Astrocyte (in vitro differentiated cells and primary cell): Measurements from ENCODE around the gene ABCC4. TPM values are rescaled to one million over a fixed set of nuclear protein-coding genes. Genes with fewer than 3 reads are reported as not detected.
A peak's percentile ranks its signal among the peaks of the same experiment; 100 is the strongest.

Experiments
- DNase-seq: peaks from one replicate; pipeline ENCODE4 v3.0.0-alpha.2; 2010; ENCODE audit warnings: low read depth
- FAIRE-seq: peaks from 2 replicates; lab custom pipeline; 2011; peaks lifted over from hg19 to GRCh38; lab: Jason Lieb, UNC
- H2AFZ ChIP-seq: 2 replicates; pipeline ENCODE4 v1.6.0; 2012; ENCODE audit warnings: low read depth, low read length, inconsistent platforms
- H3K27ac ChIP-seq: 2 replicates; pipeline ENCODE4 v1.5.1; 2011; ENCODE audit warnings: low read depth, low read length, inconsistent platforms
- H3K27me3 ChIP-seq: 2 replicates; pipeline ENCODE4 v1.6.0; 2011; ENCODE audit warnings: low read length, inconsistent platforms; ENCODE audit not compliant: insufficient read depth
- H3K36me3 ChIP-seq: 2 replicates; pipeline ENCODE4 v1.5.1; 2011; ENCODE audit warnings: low read length, inconsistent platforms; ENCODE audit not compliant: insufficient read depth
- H3K4me1 ChIP-seq: 2 replicates; pipeline ENCODE4 v1.5.1; 2011; ENCODE audit warnings: low read length, inconsistent platforms; ENCODE audit not compliant: insufficient read depth
- H3K4me2 ChIP-seq: 2 replicates; pipeline ENCODE4 v1.6.0; 2012; ENCODE audit warnings: low read length, inconsistent platforms
- H3K4me3 ChIP-seq: 2 replicates; pipeline ENCODE4 v1.5.1; 2011; ENCODE audit warnings: low read depth, mild to moderate bottlenecking, low read length, inconsistent platforms; ENCODE audit not compliant: insufficient read depth
- H3K79me2 ChIP-seq: 2 replicates; pipeline ENCODE4 v1.6.0; 2012; ENCODE audit warnings: mild to moderate bottlenecking, low read length, inconsistent platforms; ENCODE audit not compliant: insufficient read depth
- H3K9ac ChIP-seq: 2 replicates; pipeline ENCODE4 v1.6.0; 2012; ENCODE audit warnings: mild to moderate bottlenecking, low read length, inconsistent platforms
- H3K9me3 ChIP-seq: 2 replicates; pipeline ENCODE4 v1.5.1; 2012; ENCODE audit warnings: low read depth, mild to moderate bottlenecking, low read length, inconsistent platforms; ENCODE audit not compliant: insufficient read depth
- H4K20me1 ChIP-seq: 2 replicates; pipeline ENCODE4 v1.6.0; 2012; ENCODE audit warnings: low read length, inconsistent platforms; ENCODE audit not compliant: insufficient read depth
- H3K27ac Mint-ChIP-seq: one replicate; pipeline ENCODE4 v1.8.0; 2021; ENCODE audit warnings: mild to moderate bottlenecking, mixed read lengths; ENCODE audit not compliant: unreplicated experiment
- H3K27me3 Mint-ChIP-seq: one replicate; pipeline ENCODE4 v1.8.0; 2021; ENCODE audit warnings: low read depth, mixed read lengths; ENCODE audit not compliant: unreplicated experiment
- H3K36me3 Mint-ChIP-seq: one replicate; pipeline ENCODE4 v1.8.0; 2021; ENCODE audit warnings: low read depth, mixed read lengths; ENCODE audit not compliant: unreplicated experiment
- H3K4me1 Mint-ChIP-seq: one replicate; pipeline ENCODE4 v1.8.0; 2021; ENCODE audit warnings: low read depth, mixed read lengths; ENCODE audit not compliant: unreplicated experiment
- H3K4me3 Mint-ChIP-seq: one replicate; pipeline ENCODE4 v1.8.0; 2021; ENCODE audit warnings: mild to moderate bottlenecking, moderate library complexity, mixed read lengths; ENCODE audit not compliant: unreplicated experiment
- H3K9me3 Mint-ChIP-seq: one replicate; pipeline ENCODE4 v1.8.0; 2021; ENCODE audit warnings: mild to moderate bottlenecking, mixed read lengths; ENCODE audit not compliant: unreplicated experiment
- EZH2 ChIP-seq: IDR thresholded peaks from 2 replicates; pipeline ENCODE4 v1.6.1; 2012; ENCODE audit warnings: mild to moderate bottlenecking, low read length, inconsistent platforms; ENCODE audit not compliant: insufficient read depth
- total RNA-seq: library from RNA; stranded (reverse); gene quantifications from 2 replicates; pipeline ENCODE4 v1.2.1, GENCODE V29; 2021
- TF ChIP-seq, protein P1 (sequence below): IDR thresholded peaks from 2 replicates; pipeline ENCODE4 v1.5.1; 2011; ENCODE audit warnings: low read depth, mild to moderate bottlenecking, inconsistent platforms, low read length, moderate library complexity; ENCODE audit not compliant: insufficient read depth

ABCC4 gene
- total RNA-seq, 1 donor from 2014 or later = 15.6 TPM

GRCh38 chr13:95181586-95181985, 119.7 kb downstream of the ABCC4 start:
- no peaks in the 10 kb centered on the region for H3K4me1 ChIP-seq
- no peaks in the 10 kb centered on the region for H4K20me1 ChIP-seq
- no peaks in the 10 kb centered on the region for H3K4me1 Mint-ChIP-seq
- H3K36me3 ChIP-seq = no peaks in the 10 kb centered on the region
- H3K27ac ChIP-seq = no peak overlapping the region
- H3K27me3 ChIP-seq = no peaks in the 10 kb centered on the region
- H3K9me3 ChIP-seq = no peaks in the 10 kb centered on the region
- TF ChIP-seq, protein P1, sequence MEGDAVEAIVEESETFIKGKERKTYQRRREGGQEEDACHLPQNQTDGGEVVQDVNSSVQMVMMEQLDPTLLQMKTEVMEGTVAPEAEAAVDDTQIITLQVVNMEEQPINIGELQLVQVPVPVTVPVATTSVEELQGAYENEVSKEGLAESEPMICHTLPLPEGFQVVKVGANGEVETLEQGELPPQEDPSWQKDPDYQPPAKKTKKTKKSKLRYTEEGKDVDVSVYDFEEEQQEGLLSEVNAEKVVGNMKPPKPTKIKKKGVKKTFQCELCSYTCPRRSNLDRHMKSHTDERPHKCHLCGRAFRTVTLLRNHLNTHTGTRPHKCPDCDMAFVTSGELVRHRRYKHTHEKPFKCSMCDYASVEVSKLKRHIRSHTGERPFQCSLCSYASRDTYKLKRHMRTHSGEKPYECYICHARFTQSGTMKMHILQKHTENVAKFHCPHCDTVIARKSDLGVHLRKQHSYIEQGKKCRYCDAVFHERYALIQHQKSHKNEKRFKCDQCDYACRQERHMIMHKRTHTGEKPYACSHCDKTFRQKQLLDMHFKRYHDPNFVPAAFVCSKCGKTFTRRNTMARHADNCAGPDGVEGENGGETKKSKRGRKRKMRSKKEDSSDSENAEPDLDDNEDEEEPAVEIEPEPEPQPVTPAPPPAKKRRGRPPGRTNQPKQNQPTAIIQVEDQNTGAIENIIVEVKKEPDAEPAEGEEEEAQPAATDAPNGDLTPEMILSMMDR = no peak
- no peak for TF ChIP-seq EZH2
- H3K36me3 Mint-ChIP-seq = peaks cover 20% of the 10 kb centered on the region
- H3K9ac ChIP-seq = no peak overlapping the region
- FAIRE-seq (no peak), DNase-seq (no peak)
- no peak overlapping the region for H3K27ac Mint-ChIP-seq
- no peaks in the 10 kb centered on the region for H3K27me3 Mint-ChIP-seq
- H2AFZ ChIP-seq = no peak overlapping the region
- H3K9me3 Mint-ChIP-seq = peaks cover 5% of the 10 kb centered on the region
- no peak overlapping the region for H3K4me2 ChIP-seq
- no peaks in the 10 kb centered on the region for H3K79me2 ChIP-seq
- no peak overlapping the region for H3K4me3 Mint-ChIP-seq
- H3K4me3 ChIP-seq = no peak overlapping the region

GRCh38 chr13:95180513-95181245, 120.6 kb downstream of the ABCC4 start:
- no peak for FAIRE-seq
- no peak overlapping the region for H3K4me3 Mint-ChIP-seq
- Histone ChIP-seq H4K20me1 (no peaks in the 10 kb centered on the region), H2AFZ (no peak overlapping the region), H3K4me3 (no peak overlapping the region), H3K79me2 (no peaks in the 10 kb centered on the region), H3K27ac (no peak overlapping the region), H3K36me3 (no peaks in the 10 kb centered on the region), H3K27me3 (no peaks in the 10 kb centered on the region), H3K9me3 (no peaks in the 10 kb centered on the region), H3K4me2 (no peak overlapping the region), H3K9ac (no peak overlapping the region), H3K4me1 (no peaks in the 10 kb centered on the region)
- peaks cover 20% of the 10 kb centered on the region for H3K36me3 Mint-ChIP-seq
- TF ChIP-seq, protein P1 = no peak
- no peak for TF ChIP-seq EZH2
- H3K4me1 Mint-ChIP-seq = no peaks in the 10 kb centered on the region
- H3K27me3 Mint-ChIP-seq = no peaks in the 10 kb centered on the region
- H3K9me3 Mint-ChIP-seq = peaks cover 5% of the 10 kb centered on the region
- H3K27ac Mint-ChIP-seq = no peak overlapping the region
- DNase-seq = no peak

GRCh38 chr13:95176611-95177259, 124.5 kb downstream of the ABCC4 start:
- H3K79me2 ChIP-seq = no peaks in the 10 kb centered on the region
- Mint-ChIP-seq H3K4me3 (no peak overlapping the region), H3K27me3 (no peaks in the 10 kb centered on the region), H3K4me1 (no peaks in the 10 kb centered on the region), H3K27ac (no peak overlapping the region), H3K9me3 (peaks cover 7% of the 10 kb centered on the region), H3K36me3 (peaks cover 37% of the 10 kb centered on the region)
- FAIRE-seq = no peak
- H3K9ac ChIP-seq = no peak overlapping the region
- H2AFZ ChIP-seq = no peak overlapping the region
- H3K9me3 ChIP-seq = no peaks in the 10 kb centered on the region
- H3K4me3 ChIP-seq = no peak overlapping the region
- no peaks in the 10 kb centered on the region for H3K4me1 ChIP-seq
- DNase-seq = peak; percentile 93
- no peak for TF ChIP-seq EZH2
- TF ChIP-seq, protein P1 = no peak
- no peak overlapping the region for H3K4me2 ChIP-seq
- H3K36me3 ChIP-seq = peaks cover 8% of the 10 kb centered on the region
- H4K20me1 ChIP-seq = no peaks in the 10 kb centered on the region
- no peak overlapping the region for H3K27ac ChIP-seq
- no peaks in the 10 kb centered on the region for H3K27me3 ChIP-seq
